Right lobe of liver (tissue), 6 donors: ENCODE measurements around the gene ZNF605. TPM values are rescaled to one million over a fixed set of nuclear protein-coding genes. Genes with fewer than 3 reads are reported as not detected.

Experiments
- ATAC-seq, 4 donors: fragments of 200-7000 bp; cut with Tn5 transposase; one replicate each; pipeline ENCODE4 v1.9.1; 2020; ENCODE audit warnings: mild to moderate bottlenecking in 4 of 4, moderate library complexity in 4 of 4
- DNase-seq, 3 donors: peaks; one replicate each; pipeline ENCODE4 v3.0.0-alpha.2; 2020
- H3K27ac ChIP-seq, 3 donors: fragments of 200-600 bp; one replicate each; pipeline ENCODE4 v1.8.0; 2022
- H3K27me3 ChIP-seq, 2 donors: fragments of 200-600 bp; one replicate each; pipeline ENCODE4 v1.8.0; 2022
- H3K36me3 ChIP-seq, 4 donors: fragments of 200-600 bp; sonication (generic) in 1 of 4; one replicate each; pipeline versions ENCODE4 v1.5.1 to v1.8.0; 2017 to 2022; ENCODE audit warnings: control low read depth in 1 of 4
- H3K4me1 ChIP-seq, 4 donors: fragments of 200-600 bp; sonication (generic) in 1 of 4; one replicate each; pipeline versions ENCODE4 v1.5.1 to v1.8.0; 2017 to 2022; ENCODE audit warnings: control low read depth in 1 of 4
- H3K4me3 ChIP-seq, 3 donors: fragments of 200-600 bp; one replicate each; pipeline ENCODE4 v1.8.0; 2022
- H3K9me3 ChIP-seq, 4 donors: fragments of 200-600 bp; sonication (generic) in 1 of 4; one replicate each; pipeline versions ENCODE4 v1.5.1 to v1.8.0; 2017 to 2022; ENCODE audit warnings: control low read depth in 1 of 4
- CTCF ChIP-seq, 4 donors: fragments of 200-600 bp in 3 of 4; fragments of 450-650 bp in 1 of 4; IDR thresholded peaks; one replicate each; pipeline versions ENCODE4 v1.5.1 to v1.8.0; 2016 to 2022; ENCODE audit warnings: antibody characterized with exemption in 4 of 4, mild to moderate bottlenecking in 2 of 4
- POLR2A ChIP-seq: fragments of 450-650 bp; IDR thresholded peaks from one replicate; pipeline ENCODE4 v1.6.1; 2017; ENCODE audit warnings: antibody characterized with exemption, mild to moderate bottlenecking
- WGBS: methylation state at CpG from one replicate; pipeline ENCODE4 v1.1.6; 2018; ENCODE audit warnings: low coverage, low lambda C conversion rate; ENCODE audit not compliant: insufficient coverage; ENCODE audit errors: missing lambda C conversion rate; 5-methylcytosine and 5-hydroxymethylcytosine counted together
- intact Hi-C, 2 donors: fragments of 100-400 bp; cut with DNase I; formaldehyde crosslinking; loops; one replicate each; pipeline versions ENCODE4 v1.11.2 to v1.14.1; 2022
- total RNA-seq, 6 experiments: library from RNA; depleted of rRNA in 2 of 6; stranded (reverse); fragments of >200 nt in 2 of 6; fragmentation: NEBNext Ultra II Directional in 3 of 6; extraction: Animal tissue kit (Norgen Biotek cat#: 25700) in 3 of 6; gene quantifications; one replicate each; pipeline versions ENCODE4 v1.1.0 to v1.2.4, GENCODE V29; 2016 to 2023
- donor health status: DM: no; HTN: yes; CAD: no.
- donor health status: DM: no; HTN: no; CAD: no.
- donor health status: DM: no; HTN: no; CAD: no.
- donor health status: DM: no; HTN: yes; CAD: no.
- donor health status: DM: no; HTN: yes; CAD: no.

The ZNF605 gene
- total RNA-seq, 6 experiments from 2014 or later = 2.2 to 7.9 (median 5.7) TPM

DNA sequence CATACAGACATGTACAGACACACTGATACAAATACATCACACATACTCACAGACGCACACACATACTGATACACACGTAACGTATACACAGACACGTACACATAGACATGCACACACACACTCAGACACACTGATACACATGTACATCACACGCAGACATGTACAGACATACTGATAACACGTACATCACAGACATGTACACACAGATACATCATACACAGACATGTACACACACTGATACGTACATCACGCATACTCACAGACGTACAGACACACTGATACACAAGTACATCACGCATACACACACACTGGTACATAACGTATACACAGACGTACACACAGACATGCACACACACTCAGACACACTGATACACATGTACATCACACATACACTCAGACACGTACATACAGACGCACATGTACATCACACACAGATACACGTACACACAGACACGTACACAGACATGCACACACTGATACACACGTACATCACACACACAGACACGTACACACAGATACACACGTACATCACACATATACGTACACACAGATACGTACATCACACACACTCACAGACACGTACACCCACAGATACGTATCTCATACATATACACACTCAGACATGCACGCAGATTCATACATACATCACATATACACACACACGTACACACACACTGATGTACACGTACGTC, 5.1 kb downstream of the ZNF605 start:
- no peak for ATAC-seq
- Histone ChIP-seq H3K9me3 (peaks cover 0 to 25% (median 8%) of the 10 kb centered on the region in 4 donors), H3K36me3 (peaks cover 0 to 17% (median 0%) of the 10 kb centered on the region in 4 donors), H3K4me1 (peaks cover 0 to 7% (median 0%) of the 10 kb centered on the region in 4 donors), H3K4me3 (no peak overlapping the region), H3K27ac (no peak overlapping the region), H3K27me3 (no peaks in the 10 kb centered on the region)
- 91% methylated on average over 26 of the region's 27 CpGs for WGBS
- intact Hi-C loops = no loop called here
- DNase-seq = no peak
- no peak for TF ChIP-seq POLR2A
- no peak for TF ChIP-seq CTCF (IDR thresholded peaks at IDR 0.05)

DNA sequence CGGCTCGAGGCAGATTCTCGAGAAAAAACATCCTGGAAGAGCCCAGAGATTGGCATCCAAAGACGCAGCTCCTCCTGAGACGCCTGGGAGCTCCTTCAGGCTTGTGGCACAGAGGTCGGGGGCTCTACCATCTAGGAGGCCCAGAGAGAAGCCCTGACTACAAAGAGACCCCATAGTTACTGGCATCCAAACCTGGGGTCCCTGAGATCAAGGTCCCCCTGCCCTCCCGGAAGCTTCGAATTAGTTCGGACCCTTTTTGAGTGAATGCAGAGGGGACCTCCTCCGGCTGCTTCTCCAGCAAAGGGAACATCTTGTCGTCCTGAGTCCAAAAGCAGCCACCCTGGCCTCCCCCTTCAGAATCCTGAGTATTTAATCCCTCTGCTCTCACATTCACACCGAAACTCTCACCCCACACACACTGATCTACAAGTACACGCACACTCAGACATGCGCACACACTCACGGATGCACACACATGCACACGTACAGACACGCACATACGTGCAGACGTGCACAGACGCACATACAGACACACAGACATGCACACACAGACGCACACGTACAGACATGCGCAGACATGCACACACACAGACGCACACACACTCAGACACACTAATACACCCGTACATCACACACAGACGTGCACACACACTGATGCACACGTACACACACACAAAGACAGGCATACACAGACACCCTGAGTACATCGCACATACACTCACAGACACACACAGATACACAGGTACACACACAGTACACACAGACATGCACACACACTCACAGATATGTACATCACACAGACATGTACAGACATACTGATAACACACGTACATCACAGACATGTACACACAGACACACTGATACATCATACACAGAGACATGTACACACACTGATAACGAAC, 5.9 kb downstream of the ZNF605 start:
- no peak for TF ChIP-seq CTCF (IDR thresholded peaks at IDR 0.05)
- TF ChIP-seq POLR2A = no peak
- intact Hi-C loops = no loop called here
- Histone ChIP-seq H3K27ac (no peak overlapping the region), H3K36me3 (peaks cover 0 to 23% (median under 1%) of the 10 kb centered on the region in 4 donors), H3K4me3 (no peak overlapping the region), H3K9me3 (peaks cover 0 to 25% (median 8%) of the 10 kb centered on the region in 4 donors), H3K4me1 (peaks cover 0 to 7% (median 0%) of the 10 kb centered on the region in 4 donors), H3K27me3 (no peaks in the 10 kb centered on the region)
- ATAC-seq = no peak
- WGBS = 95% methylated on average over 24 of the region's 30 CpGs
- DNase-seq = no peak

GRCh38 chr12:132948146-132949066, 7.7 kb downstream of the ZNF605 start:
- Histone ChIP-seq H3K9me3 (peaks cover 0 to 28% (median 12%) of the 10 kb centered on the region in 4 donors), H3K27me3 (no peaks in the 10 kb centered on the region), H3K27ac (no peak overlapping the region), H3K36me3 (peaks cover 0 to 41% (median 15%) of the 10 kb centered on the region in 4 donors), H3K4me1 (no peaks in the 10 kb centered on the region), H3K4me3 (no peak overlapping the region)
- WGBS = 98% methylated on average over 10 of the region's 29 CpGs
- no peak for ATAC-seq
- TF ChIP-seq CTCF (IDR thresholded peaks at IDR 0.05) = no peak
- intact Hi-C loops = no loop called here
- DNase-seq = no peak

GRCh38 chr12:132946246-132946820, 9.8 kb downstream of the ZNF605 start:
- Histone ChIP-seq H3K36me3 (peaks cover 0 to 54% (median 26%) of the 10 kb centered on the region in 4 donors), H3K27ac (no peak overlapping the region), H3K4me3 (no peak overlapping the region), H3K9me3 (peaks cover 0 to 27% (median 16%) of the 10 kb centered on the region in 4 donors), H3K27me3 (no peaks in the 10 kb centered on the region), H3K4me1 (no peaks in the 10 kb centered on the region)
- ATAC-seq (no peak), DNase-seq (no peak)
- no peak for TF ChIP-seq POLR2A
- TF ChIP-seq CTCF (IDR thresholded peaks at IDR 0.05) = no peak
- WGBS = 97% methylated on average over 3 of the region's 8 CpGs
- intact Hi-C loops = no loop called here
